ENCODE results near the gene KIF18B.
A peak's percentile ranks its signal among the peaks of the same experiment; 100 is the strongest.
"Not testable (repeated sequence)": the region's sequence is repeated elsewhere in the genome, so short reads cannot be mapped to it uniquely, and the experiment has no call there.

KIF18B gene

GRCh38 chr17:44969144-44969780 is 21.7 kb upstream of the KIF18B start:
- no peak for DNase-seq (ENCODE audit: low read depth in 1 of 2, low spot score in 1 of 2)

- DNase-seq (ENCODE audit: low read depth in 1 of 2, low spot score in 1 of 2) = peak; percentile 71 to 74
Observed at GRCh38 chr17:44968225-44969143, 20.9 kb upstream of the KIF18B start, which contains the start of gene C1QL1. Gene C1QL1, minus strand, starts transcription at chr17:44968303. Its CDS starts 255 bp downstream, at chr17:44968048.

DNA sequence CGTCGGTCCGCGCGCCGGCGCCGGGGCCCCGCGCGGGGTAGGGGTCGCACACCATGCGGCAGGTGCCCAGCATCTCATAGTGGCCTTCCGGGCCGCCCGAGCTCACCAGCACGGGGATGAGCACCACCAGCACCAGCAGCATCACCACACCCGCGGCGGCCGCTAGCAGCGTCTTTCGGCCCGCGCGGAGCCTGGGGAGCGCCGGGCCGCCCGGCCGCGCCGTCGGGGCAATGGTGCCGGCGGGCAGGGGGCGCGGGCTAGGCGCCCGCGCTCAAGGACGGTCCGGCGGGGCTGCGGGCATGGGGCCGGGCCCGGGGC is 20.3 kb upstream of the KIF18B start:
- no peak for DNase-seq (ENCODE audit: low read depth in 1 of 2, low spot score in 1 of 2)

GRCh38 chr17:44967026-44967906 is 19.7 kb upstream of the KIF18B start:
- DNase-seq (ENCODE audit: low read depth in 1 of 2, low spot score in 1 of 2) = no peak

- no peak for DNase-seq (ENCODE audit: low read depth in 1 of 2, low spot score in 1 of 2)
Observed at GRCh38 chr17:44966348-44967025, 18.9 kb upstream of the KIF18B start.

GRCh38 chr17:44965481-44966234 is 18.1 kb upstream of the KIF18B start:
- DNase-seq (ENCODE audit: low read depth in 1 of 2, low spot score in 1 of 2) = no peak

- DNase-seq (ENCODE audit: low read depth in 1 of 2, low spot score in 1 of 2) = no peak
Observed at GRCh38 chr17:44961921-44962350, 14.4 kb upstream of the KIF18B start.

- no peak for DNase-seq (ENCODE audit: low read depth in 1 of 2, low spot score in 1 of 2)
Observed at GRCh38 chr17:44960691-44961090, 13.1 kb upstream of the KIF18B start.

DNA sequence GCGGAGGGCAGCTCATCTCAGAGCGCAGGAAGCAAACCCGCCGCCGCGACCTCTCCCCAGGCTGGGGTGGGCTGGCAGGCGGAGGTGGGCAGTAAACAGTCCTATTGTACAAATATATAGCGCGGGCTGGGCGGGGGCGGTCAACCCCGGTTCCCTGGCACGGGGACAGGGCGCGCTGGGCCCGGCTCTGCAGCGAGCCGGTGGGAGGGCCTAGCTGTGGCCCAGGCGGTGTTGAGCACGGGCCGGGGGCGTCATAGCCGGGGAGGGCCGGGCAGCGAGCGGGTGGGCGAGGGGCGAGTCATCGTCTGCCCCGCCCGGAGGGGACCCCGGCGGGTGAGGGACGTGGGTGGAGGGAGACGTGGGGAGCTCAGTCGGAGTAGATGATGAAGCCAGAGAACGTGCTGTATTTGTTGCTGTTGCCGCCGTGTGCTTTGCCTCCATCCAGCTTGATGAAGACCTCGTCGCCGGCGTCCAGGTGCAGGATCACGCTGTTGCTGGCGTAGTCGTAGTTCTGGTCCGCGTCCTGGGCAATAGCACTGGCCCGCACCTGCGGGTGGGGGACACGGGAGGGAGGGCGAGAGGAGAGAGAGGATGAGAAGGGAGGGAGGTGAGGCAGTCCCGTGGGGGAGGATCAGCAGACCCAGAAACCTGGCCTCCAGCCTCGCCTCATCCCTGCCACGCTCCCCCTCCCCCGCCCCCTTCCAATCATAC is 12.4 kb upstream of the KIF18B start:
- DNase-seq (ENCODE audit: low read depth in 1 of 2, low spot score in 1 of 2) = no peak

DNA sequence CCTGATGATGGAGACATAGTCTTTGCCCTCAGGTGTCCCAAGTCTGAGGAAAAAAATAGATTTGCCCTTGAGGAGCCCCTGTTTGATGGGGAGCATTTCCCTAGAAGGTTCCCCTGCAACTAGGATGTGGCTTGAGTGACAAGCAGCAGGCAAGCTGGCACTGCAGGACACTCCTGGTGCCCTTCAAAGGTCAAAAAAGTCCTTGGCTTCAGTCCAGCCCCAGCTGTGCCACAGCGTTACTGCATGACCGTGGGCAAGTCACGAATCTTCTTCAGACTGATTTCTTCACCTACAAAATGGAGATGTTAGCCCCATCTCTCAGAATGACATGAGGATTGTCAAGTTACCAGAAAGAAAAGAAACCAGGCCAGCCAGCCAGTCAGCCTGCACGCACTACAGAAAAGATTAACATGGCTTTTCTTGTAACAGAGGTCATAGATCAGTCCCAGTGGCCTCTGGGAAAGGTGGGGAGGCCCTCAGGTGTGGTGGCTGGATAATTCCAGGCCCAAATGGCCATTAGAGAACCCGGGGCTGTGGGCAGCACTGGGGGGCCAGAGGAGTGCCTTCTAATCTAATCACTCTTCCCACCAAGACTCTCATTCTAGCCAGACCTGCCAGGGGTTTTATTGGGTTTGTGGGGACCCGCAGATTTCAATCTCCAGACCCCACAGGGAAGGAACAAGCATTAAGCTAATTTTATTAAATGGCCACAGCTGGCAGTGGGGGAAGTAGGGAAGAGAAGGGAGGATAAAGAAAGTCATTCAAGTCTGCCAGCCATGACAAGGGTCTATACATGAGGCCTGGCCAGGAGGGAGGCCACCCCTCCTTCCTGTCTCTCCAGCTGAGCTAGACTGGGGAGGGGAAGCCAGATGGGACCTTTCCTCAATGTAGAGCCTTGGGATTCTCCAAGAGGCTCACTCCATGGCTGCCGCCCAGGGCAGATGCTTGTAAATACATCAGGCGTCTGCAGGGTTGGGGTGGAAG is 9.7 kb upstream of the KIF18B start:
- DNase-seq (ENCODE audit: low read depth in 1 of 2, low spot score in 1 of 2) = no peak

DNA sequence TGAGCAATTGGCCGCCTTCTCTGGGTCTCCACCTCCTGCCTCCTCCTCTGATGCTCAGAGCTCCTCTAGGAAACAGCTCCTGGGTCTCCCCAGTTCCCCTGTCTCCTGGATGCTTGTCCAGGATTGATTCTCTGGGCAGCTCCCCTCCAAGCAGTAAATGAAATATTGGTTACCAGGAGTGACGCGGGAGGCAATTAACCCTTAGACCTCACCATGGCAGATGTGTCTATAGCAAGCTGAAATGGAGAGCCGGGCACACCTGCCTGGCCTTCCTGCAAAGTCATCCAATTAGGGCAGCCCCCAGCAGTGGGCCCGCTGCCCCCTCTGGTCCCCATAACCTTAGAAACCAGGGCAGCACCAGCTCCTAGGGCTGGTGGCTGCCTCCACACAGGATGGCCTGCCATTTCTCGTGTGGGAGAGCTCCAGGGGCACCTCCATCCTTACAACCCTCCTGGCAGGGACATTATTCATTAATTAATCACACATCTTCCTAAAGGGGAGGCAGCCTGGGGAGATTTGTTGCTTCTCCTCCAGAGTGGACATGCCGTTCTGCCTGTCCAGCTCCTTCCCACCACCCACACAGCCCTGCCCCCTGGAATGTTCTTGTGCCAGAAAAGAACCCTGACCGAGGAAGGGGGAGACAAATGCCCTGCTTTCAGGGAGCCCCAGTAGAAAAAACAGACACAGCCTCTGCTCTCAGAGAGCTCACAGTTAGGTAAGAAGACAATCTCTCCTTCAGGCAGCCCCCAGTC is 8.3 kb upstream of the KIF18B start:
- no peak for DNase-seq (ENCODE audit: low read depth in 1 of 2, low spot score in 1 of 2)

- DNase-seq (ENCODE audit: low read depth in 1 of 2, low spot score in 1 of 2) = no peak
Observed at GRCh38 chr17:44952946-44953475, 5.4 kb upstream of the KIF18B start.

- DNase-seq (ENCODE audit: low read depth in 1 of 2, low spot score in 1 of 2) = no peak
Observed at GRCh38 chr17:44948315-44948795, 782 bp upstream of the KIF18B start.

GRCh38 chr17:44945652-44946051 is 1.9 kb downstream of the KIF18B start:
- DNase-seq (ENCODE audit: low read depth in 1 of 2, low spot score in 1 of 2) = not testable (repeated sequence)

- no peak for DNase-seq (ENCODE audit: low read depth in 1 of 2, low spot score in 1 of 2)
Observed at GRCh38 chr17:44942456-44942855, 5.1 kb downstream of the KIF18B start.

- DNase-seq (ENCODE audit: low read depth in 1 of 2, low spot score in 1 of 2) = no peak
Observed at GRCh38 chr17:44941712-44942331, 5.8 kb downstream of the KIF18B start.

- DNase-seq (ENCODE audit: low read depth in 1 of 2, low spot score in 1 of 2) = no peak
Observed at GRCh38 chr17:44940768-44941167, 6.8 kb downstream of the KIF18B start.
